Measurements from ENCODE around the gene MRGPRE.

Gene MRGPRE

DNA sequence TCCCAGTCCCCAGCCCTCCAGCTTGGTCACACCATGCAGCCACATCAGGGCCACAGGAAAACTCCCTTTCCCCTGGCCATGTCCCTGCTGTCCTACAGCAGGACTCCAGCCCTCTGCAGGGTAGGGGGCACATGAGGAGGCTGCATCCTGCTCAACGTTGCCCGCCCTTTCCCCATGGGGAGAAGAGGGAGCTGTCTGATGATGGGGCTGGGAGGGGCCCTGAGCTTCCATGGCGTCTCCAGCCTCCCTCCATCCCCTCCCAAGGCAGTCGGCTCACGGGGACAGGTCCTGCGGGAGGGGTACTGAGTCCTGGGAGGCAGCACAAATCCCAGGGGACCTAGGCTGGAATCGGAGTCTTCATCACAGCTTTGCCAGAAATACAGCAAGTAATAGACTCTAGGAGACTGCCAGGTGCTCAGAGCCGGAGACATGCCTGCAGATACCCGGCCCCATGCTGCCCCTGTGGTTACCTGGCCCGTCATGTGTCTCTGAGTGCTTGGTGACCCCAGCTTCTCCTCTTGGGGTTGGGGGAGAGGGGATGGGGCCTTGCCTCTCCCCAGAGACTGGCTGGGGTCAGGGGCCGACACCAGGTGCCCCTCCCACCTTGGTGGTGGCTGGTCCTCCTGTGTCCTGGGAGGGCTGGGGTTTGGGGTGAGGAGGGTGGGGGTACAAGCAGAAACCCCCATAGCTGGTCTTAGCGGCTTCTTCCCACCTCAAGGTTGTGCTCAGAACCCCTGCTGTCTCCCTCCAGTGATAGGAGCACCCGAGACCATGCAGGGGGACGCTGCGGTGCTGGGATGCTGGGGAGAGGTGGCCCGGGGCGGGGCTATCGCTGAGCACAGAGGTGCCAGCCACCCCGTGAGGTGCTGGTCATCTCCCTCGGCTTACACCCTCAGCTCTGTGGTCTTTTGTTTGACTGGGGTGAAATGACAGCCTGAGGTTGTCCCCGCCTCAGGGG is 2.3 kb downstream of the MRGPRE start:
- ChIA-PET POLR2A (no interaction called here), CTCF (no interaction called here)
- TF ChIP-seq CTCF (IDR thresholded peaks at IDR 0.05; ENCODE audit: control extremely low read depth, extremely low read depth, low read depth, missing control alignments): no peak
- no peak for DNase-seq (ENCODE audit: extremely low spot score)

DNA sequence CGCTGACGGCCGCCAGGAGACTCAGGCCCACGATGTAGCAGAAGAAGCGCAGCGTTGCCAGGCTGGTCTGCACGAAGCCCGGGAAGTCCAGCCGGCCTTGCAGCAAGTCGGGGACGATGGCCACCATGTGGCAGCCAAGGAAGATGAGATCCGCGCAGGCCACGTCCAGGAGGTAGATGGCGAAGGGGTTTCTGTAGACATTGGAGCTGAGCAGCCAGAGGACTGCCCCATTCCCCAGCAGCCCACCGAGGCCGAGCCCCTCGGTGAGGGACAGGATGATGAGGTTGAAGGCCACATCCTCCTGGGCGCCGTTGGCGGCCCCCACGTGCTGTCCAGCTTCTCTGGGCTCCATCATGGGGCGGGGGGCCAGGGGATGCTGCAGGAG is 3.8 kb downstream of the MRGPRE start:
- no peak for TF ChIP-seq CTCF (IDR thresholded peaks at IDR 0.05; ENCODE audit: control extremely low read depth, extremely low read depth, low read depth, missing control alignments)
- ChIA-PET CTCF (no interaction called here), POLR2A (no interaction called here)
- DNase-seq (ENCODE audit: extremely low spot score): no peak

- TF ChIP-seq CTCF (IDR thresholded peaks at IDR 0.05; ENCODE audit: control extremely low read depth, extremely low read depth, low read depth, missing control alignments): no peak
- ChIA-PET POLR2A (no interaction called here), CTCF (no interaction called here)
- DNase-seq (ENCODE audit: extremely low spot score): no peak
Observed at GRCh38 chr11:3227568-3228444, 4.4 kb downstream of the MRGPRE start.

- DNase-seq (ENCODE audit: extremely low spot score): no peak
- ChIA-PET CTCF (no interaction called here), POLR2A (no interaction called here)
- TF ChIP-seq CTCF (IDR thresholded peaks at IDR 0.05; ENCODE audit: control extremely low read depth, extremely low read depth, low read depth, missing control alignments): no peak
Observed at GRCh38 chr11:3226846-3227567, 5.2 kb downstream of the MRGPRE start.

DNA sequence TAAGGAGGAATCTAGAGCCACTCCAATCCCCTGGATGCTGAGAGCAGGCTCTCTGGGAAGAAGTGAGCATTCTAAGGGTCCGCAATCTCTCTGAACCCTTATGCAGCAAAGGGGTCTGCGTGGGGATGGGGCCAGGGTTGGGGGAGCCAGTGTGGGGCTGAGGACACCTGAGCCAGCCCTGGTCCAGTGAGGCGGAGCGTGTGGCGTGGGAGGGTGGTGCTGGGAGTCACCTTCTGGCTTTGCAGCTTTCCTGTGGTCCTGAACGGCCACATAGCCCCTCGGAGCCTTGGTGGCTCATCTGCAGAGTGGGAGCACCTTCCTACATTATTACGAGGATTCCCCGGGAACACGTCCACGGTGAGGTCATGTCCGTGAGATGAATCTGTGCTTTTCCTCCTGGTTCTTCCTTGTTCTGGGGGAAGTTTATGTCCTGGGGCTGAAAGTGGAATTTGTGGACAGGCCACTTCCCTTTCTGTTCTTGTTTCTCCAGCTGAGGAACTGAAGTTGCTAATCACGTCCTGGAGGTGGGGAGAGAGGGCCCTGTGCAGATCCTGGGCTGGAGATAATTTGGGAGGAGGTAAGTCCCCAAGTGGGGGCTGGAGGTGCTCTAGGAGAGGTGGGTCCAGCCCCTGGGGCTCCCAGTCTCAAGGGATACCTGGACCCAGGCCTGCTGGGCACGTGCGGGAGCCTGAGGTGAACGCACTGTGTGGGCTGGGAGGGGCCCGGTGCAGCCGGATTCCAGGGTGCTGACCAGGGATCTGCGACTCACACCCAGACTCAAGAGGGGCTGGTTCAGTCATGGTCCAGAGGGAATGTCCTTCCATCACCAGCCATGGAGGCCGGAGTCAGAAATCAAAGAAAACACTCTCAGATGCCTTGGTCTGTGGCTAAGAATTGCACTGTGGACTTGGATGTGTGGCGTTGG is 6.1 kb downstream of the MRGPRE start:
- ChIA-PET POLR2A (no interaction called here), CTCF (interaction anchor here (1.0 kb wide), 1 partner anchor 693 kb away, joined by 3 read pairs; no protein-coding TSS in a partner anchor)
- no peak for TF ChIP-seq CTCF (IDR thresholded peaks at IDR 0.05; ENCODE audit: control extremely low read depth, extremely low read depth, low read depth, missing control alignments)
- no peak for DNase-seq (ENCODE audit: extremely low spot score)

Data from GM10248 (cell line).